WTC11 (cell line): Measurements from ENCODE around the gene ZNF366.

Source experiments
- CREM ChIP-seq: sonication (generic); formaldehyde crosslinking; IDR thresholded peaks from 2 replicates; pipeline ENCODE4 v1.8.1; 2022; ENCODE audit warnings: mild to moderate bottlenecking, missing genetic modification reagents, moderate library complexity
- MYBL2 ChIP-seq: sonication (generic); formaldehyde crosslinking; IDR thresholded peaks from 2 replicates; pipeline ENCODE4 v1.8.1; 2023; ENCODE audit warnings: mild to moderate bottlenecking, moderate library complexity, missing genetic modification reagents
- NFYB ChIP-seq: sonication (generic); formaldehyde crosslinking; conservative IDR thresholded peaks from 2 replicates; pipeline ENCODE4 v1.8.0; 2022; ENCODE audit warnings: low read depth, missing genetic modification reagents
- NR2C2 ChIP-seq: sonication (generic); formaldehyde crosslinking; IDR thresholded peaks from 2 replicates; pipeline ENCODE4 v1.8.0; 2022; ENCODE audit warnings: mild to moderate bottlenecking, missing genetic modification reagents
- SP1 ChIP-seq: sonication (generic); formaldehyde crosslinking; conservative IDR thresholded peaks from 2 replicates; pipeline ENCODE4 v1.8.1; 2022; ENCODE audit warnings: missing genetic modification reagents
- ZNF232 ChIP-seq: sonication (generic); formaldehyde crosslinking; IDR thresholded peaks from 2 replicates; pipeline ENCODE4 v1.8.0; 2022; ENCODE audit warnings: mild to moderate bottlenecking, missing genetic modification reagents
- TF ChIP-seq, protein P1 (sequence below): fragments of 200-600 bp; IDR thresholded peaks from 2 replicates; pipeline ENCODE4 v1.8.0; 2022; ENCODE audit warnings: antibody characterized with exemption
- TF ChIP-seq, protein P2 (sequence below): sonication (generic); formaldehyde crosslinking; IDR thresholded peaks from 2 replicates; pipeline ENCODE4 v1.8.1; 2022; ENCODE audit warnings: low read depth, mild to moderate bottlenecking, moderate library complexity, missing genetic modification reagents, borderline replicate concordance
- TF ChIP-seq, protein P3 (sequence below): sonication (generic); formaldehyde crosslinking; IDR thresholded peaks from 2 replicates; pipeline ENCODE4 v1.8.1; 2023; ENCODE audit warnings: mild to moderate bottlenecking, moderate library complexity, missing genetic modification reagents
- TF ChIP-seq, protein P4 (sequence below): sonication (generic); formaldehyde crosslinking; IDR thresholded peaks from 2 replicates; pipeline ENCODE4 v1.8.1; 2022; ENCODE audit warnings: low read depth, missing genetic modification reagents, borderline replicate concordance

DNA sequence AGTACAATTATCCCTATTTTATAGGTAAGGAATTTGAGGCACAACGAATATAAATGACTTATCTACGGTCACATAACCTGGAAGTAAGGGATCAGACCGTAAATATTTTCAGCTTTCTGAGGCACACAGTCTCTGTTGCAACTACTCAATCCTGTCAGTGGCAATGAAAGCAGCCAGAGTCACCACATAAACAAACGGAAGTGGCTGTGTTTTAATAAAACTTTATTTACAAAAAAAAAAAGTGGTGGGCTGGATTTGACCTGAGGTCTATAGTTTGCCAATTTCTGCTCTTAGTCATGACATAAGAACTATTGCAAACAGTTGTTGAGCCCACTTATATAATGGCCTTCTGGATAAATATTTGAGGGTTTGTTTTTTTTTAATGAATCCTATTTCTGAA, 29.6 kb downstream of the ZNF366 start:
- no peak for TF ChIP-seq MYBL2 (CRISPR knock-in tag)
- TF ChIP-seq, protein P1, sequence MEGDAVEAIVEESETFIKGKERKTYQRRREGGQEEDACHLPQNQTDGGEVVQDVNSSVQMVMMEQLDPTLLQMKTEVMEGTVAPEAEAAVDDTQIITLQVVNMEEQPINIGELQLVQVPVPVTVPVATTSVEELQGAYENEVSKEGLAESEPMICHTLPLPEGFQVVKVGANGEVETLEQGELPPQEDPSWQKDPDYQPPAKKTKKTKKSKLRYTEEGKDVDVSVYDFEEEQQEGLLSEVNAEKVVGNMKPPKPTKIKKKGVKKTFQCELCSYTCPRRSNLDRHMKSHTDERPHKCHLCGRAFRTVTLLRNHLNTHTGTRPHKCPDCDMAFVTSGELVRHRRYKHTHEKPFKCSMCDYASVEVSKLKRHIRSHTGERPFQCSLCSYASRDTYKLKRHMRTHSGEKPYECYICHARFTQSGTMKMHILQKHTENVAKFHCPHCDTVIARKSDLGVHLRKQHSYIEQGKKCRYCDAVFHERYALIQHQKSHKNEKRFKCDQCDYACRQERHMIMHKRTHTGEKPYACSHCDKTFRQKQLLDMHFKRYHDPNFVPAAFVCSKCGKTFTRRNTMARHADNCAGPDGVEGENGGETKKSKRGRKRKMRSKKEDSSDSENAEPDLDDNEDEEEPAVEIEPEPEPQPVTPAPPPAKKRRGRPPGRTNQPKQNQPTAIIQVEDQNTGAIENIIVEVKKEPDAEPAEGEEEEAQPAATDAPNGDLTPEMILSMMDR, result no peak
- TF ChIP-seq, protein P2, sequence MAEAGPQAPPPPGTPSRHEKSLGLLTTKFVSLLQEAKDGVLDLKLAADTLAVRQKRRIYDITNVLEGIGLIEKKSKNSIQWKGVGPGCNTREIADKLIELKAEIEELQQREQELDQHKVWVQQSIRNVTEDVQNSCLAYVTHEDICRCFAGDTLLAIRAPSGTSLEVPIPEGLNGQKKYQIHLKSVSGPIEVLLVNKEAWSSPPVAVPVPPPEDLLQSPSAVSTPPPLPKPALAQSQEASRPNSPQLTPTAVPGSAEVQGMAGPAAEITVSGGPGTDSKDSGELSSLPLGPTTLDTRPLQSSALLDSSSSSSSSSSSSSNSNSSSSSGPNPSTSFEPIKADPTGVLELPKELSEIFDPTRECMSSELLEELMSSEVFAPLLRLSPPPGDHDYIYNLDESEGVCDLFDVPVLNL (CRISPR knock-in tag), result no peak
- no peak for TF ChIP-seq CREM (CRISPR knock-in tag)
- TF ChIP-seq ZNF232 (CRISPR knock-in tag), result no peak
- TF ChIP-seq SP1, result no peak
- TF ChIP-seq, protein P3, sequence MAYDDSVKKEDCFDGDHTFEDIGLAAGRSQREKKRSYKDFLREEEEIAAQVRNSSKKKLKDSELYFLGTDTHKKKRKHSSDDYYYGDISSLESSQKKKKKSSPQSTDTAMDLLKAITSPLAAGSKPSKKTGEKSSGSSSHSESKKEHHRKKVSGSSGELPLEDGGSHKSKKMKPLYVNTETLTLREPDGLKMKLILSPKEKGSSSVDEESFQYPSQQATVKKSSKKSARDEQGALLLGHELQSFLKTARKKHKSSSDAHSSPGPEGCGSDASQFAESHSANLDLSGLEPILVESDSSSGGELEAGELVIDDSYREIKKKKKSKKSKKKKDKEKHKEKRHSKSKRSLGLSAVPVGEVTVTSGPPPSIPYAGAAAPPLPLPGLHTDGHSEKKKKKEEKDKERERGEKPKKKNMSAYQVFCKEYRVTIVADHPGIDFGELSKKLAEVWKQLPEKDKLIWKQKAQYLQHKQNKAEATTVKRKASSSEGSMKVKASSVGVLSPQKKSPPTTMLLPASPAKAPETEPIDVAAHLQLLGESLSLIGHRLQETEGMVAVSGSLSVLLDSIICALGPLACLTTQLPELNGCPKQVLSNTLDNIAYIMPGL (CRISPR knock-in tag), result no peak
- no peak for TF ChIP-seq NFYB
- TF ChIP-seq, protein P4, sequence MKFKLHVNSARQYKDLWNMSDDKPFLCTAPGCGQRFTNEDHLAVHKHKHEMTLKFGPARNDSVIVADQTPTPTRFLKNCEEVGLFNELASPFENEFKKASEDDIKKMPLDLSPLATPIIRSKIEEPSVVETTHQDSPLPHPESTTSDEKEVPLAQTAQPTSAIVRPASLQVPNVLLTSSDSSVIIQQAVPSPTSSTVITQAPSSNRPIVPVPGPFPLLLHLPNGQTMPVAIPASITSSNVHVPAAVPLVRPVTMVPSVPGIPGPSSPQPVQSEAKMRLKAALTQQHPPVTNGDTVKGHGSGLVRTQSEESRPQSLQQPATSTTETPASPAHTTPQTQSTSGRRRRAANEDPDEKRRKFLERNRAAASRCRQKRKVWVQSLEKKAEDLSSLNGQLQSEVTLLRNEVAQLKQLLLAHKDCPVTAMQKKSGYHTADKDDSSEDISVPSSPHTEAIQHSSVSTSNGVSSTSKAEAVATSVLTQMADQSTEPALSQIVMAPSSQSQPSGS, result no peak
- TF ChIP-seq NR2C2 (CRISPR knock-in tag), result no peak
